ENCODE measurements around the gene GLIPR2.

- TF ChIP-seq JUNB (CRISPR knock-in tag; IDR thresholded peaks at IDR 0.05; ENCODE audit: borderline replicate concordance): no peak
- TF ChIP-seq SMARCC2 (IDR thresholded peaks at IDR 0.05): no peak
- TF ChIP-seq THYN1 (CRISPR knock-in tag; IDR thresholded peaks at IDR 0.05; ENCODE audit: borderline replicate concordance, low read depth): no peak
- TF ChIP-seq EZH2 (conservative IDR thresholded peaks at IDR 0.05; ENCODE audit: low read depth, low read length): no peak
- no peak for TF ChIP-seq CREB1 (IDR thresholded peaks at IDR 0.05)
- no peak for TF ChIP-seq CREB1 (CRISPR knock-in tag; IDR thresholded peaks at IDR 0.05)
- TF ChIP-seq ZNF264 (CRISPR knock-in tag; IDR thresholded peaks at IDR 0.05): no peak
- no peak for TF ChIP-seq SNRNP70 (IDR thresholded peaks at IDR 0.05; ENCODE audit: low read depth, low read length)
- TF ChIP-seq ZNF274 (CRISPR knock-in tag; IDR thresholded peaks at IDR 0.05): no peak
- no peak for TF ChIP-seq MYC (CRISPR knock-in tag; IDR thresholded peaks at IDR 0.05; ENCODE audit: borderline replicate concordance)
- no peak for TF ChIP-seq PATZ1 (CRISPR knock-in tag; IDR thresholded peaks at IDR 0.05)
- TF ChIP-seq ZBTB33 (CRISPR knock-in tag; IDR thresholded peaks at IDR 0.05): no peak
- no peak for TF ChIP-seq HIVEP1 (CRISPR knock-in tag; IDR thresholded peaks at IDR 0.05)
- TF ChIP-seq ZBTB7A (CRISPR knock-in tag; IDR thresholded peaks at IDR 0.05): no peak
These were observed 410 bp downstream of the GLIPR2 start for GRCh38 chr9:36136894-36137391.
